D721Med (cell line): Measurements from ENCODE around the gene CYP19A1.

Experiments used
- DNase-seq: peaks from one replicate; pipeline ENCODE4 v3.0.0; 2011; ENCODE audit warnings: low spot score; ENCODE audit not compliant: insufficient read length
- FAIRE-seq: peaks from 2 replicates; lab custom pipeline; 2011; peaks lifted over from hg19 to GRCh38; lab: Jason Lieb, UNC
- TF ChIP-seq, protein P1 (sequence below): IDR thresholded peaks from 2 replicates; pipeline ENCODE4 v1.5.1; 2012; ENCODE audit warnings: mild to moderate bottlenecking, control low read depth; ENCODE audit not compliant: insufficient read depth; ENCODE audit errors: missing control alignments

The CYP19A1 gene

DNA sequence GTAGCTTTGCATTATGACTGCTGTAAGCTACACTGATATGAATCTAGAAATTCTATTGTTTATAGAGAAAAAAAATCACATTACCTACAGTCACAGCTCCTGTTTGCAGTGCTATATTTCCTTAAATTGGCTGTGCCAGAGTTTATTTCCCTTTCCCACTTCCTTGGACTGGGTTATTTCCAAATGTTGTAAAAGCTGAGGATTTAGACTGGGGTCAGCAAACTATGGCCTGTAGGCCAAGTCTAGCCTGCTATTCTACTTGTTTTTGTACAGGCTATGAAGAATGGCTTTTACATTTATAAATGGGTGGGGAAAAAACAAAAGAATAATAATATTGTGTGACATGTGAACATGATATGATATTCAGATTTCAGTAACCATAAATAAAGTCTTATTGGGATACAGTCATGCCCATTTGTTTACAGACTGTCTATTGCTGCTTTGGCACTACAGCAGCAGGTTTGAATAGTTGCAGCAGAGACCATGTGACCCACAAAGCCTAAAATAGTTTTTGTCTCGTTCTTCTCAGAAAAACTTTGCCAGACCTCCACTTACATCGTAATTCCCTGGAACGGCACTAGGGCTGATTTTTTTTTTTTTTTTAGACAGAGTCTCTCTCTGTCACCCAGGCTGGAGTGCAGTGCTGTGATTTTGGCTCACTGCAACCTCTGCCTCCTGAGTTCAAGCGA is 10.9 kb upstream of the CYP19A1 start:
- TF ChIP-seq, protein P1, sequence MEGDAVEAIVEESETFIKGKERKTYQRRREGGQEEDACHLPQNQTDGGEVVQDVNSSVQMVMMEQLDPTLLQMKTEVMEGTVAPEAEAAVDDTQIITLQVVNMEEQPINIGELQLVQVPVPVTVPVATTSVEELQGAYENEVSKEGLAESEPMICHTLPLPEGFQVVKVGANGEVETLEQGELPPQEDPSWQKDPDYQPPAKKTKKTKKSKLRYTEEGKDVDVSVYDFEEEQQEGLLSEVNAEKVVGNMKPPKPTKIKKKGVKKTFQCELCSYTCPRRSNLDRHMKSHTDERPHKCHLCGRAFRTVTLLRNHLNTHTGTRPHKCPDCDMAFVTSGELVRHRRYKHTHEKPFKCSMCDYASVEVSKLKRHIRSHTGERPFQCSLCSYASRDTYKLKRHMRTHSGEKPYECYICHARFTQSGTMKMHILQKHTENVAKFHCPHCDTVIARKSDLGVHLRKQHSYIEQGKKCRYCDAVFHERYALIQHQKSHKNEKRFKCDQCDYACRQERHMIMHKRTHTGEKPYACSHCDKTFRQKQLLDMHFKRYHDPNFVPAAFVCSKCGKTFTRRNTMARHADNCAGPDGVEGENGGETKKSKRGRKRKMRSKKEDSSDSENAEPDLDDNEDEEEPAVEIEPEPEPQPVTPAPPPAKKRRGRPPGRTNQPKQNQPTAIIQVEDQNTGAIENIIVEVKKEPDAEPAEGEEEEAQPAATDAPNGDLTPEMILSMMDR, result no peak
- no peak for FAIRE-seq
- DNase-seq, result no peak

DNA sequence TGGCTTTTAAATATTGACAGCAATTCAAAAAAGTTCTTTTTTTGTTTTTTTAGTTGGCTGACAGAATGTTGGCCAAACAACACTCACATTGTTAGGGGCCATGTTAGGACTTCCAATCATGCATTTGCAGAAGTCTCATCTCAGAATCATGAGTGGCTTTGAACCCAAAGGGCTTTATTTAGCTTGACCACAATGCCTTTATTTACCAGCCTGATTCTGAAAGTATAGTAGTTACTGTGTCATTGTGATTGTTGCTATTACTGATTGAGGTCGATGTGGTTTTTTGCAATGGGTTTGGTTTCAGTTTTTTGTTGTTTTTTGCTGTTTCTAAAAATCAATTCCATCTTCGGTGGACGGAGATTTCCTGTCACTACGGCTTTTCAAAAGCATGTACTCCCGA is 10.3 kb upstream of the CYP19A1 start:
- DNase-seq (no peak), FAIRE-seq (no peak)
- TF ChIP-seq, protein P1, result no peak

DNA sequence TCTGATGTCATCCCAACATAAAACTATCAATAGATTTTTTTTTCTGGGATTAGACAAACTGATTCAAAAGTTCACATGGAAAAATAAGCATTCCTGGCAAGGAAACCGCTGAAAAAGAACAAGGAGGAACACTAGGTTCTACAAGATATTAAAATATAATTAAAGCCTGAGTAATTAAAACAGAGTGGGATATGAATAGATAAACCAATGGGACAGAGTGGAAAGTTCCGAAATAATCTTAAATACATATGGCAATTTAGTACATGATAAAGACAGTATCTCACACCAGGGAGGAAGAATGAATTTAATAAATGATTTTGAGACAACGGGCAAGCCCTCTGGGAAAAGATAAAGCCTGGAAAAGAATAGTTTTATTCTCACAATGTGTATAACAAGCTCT is 7.7 kb upstream of the CYP19A1 start:
- no peak for FAIRE-seq
- DNase-seq, result no peak
- TF ChIP-seq, protein P1, result no peak

DNA sequence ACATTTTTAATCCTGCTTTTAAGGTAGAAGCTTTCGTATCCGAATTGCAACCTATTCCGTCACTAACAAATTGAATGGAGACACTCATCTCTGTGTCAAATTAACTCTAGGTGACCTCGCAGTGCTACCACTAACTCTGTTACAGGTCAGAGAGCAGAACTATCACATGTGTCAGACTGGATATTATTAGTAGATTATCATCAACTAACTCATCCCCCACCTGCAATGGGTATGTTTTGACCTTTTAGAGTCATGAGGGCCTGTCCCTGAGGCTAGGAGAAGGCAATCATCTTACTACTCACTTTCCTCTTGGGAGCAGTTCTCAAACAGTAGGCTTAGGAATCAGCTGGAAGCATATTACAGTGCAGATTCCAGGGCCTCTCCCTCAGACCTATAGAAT is 5.1 kb upstream of the CYP19A1 start:
- FAIRE-seq, result no peak
- DNase-seq, result no peak
- TF ChIP-seq, protein P1, result no peak

DNA sequence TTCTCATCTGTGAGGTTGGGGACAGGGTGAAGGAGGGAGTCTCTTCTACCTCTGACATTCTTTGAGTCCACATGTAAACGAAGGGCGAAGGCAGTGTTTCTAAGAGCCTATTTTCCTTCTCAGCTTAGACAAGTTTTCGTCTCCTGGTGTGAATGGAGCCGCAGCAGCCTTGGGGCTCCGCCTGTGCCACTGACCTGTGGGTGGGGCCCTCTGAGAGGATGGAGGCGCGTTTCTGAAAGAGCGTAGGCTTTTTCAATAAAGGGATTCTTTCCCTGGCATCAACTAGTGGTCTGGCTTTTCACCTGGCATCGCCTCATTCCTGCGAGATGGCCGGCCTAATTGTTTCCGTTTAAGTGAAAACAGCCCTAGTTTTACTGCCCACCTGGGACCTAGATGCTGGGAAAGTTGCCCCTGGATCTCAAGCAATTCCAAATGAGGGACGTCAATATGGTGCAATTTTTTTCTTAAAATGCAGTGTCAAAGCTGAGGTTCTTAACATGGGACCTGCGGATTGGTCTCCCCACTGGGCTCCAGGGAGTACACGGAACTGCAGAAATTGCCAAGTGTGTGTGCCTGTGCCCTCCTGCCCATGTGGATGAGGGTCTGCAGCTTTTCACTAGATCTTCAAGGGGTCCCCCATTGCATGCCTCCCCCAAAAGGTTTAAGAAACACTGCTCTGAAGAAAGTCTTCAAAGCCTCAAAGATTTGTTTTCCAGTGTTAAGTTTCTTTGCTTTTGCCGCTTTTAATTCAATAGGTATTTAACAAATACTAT is 4.0 kb upstream of the CYP19A1 start:
- no peak for FAIRE-seq
- no peak for DNase-seq
- TF ChIP-seq, protein P1, result no peak

DNA sequence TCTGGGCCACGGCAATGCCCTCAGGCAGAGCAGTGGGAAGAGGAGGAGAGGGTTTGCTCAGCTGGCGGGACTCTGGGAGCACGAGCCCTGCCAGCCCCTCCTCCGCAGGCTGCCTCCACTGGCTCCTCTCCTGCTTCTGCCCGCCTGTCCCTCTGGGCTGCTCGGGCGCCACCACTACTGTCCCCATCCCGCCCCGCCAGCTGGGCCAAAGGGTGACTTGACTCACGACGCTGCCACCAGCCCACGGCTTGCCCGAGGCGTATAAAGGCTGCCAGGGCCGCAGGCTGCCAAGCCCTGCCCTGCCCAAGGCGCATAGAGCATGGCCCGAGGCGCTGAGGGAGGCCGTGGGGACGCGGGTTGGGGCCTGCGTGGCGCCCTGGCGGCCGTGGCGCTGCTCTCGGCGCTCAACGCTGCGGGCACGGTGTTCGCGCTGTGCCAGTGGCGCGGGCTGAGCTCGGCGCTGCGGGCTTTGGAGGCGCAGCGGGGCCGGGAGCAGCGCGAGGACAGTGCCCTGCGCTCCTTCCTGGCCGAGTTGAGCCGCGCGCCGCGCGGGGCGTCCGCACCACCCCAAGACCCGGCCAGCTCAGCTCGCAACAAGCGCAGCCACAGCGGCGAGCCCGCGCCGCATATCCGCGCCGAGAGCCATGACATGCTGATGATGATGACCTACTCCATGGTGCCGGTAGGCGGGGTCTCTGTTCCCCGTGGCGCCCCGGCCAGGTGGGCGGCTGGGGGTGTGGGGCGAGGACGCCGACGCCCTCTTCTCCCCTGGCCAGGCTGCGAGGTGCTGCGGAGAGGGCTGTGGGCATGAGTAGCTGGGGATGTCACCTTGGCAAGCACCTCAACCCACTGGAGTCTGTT is 3.2 kb upstream of the CYP19A1 start, which contains the start of gene GLDN:
Gene GLDN (plus strand): TSS at position 290 of the 861 bp plus-strand sequence. CDS start 30 bp downstream, at position 320.
- TF ChIP-seq, protein P1, result no peak
- FAIRE-seq (no peak), DNase-seq (no peak)
